CD14-positive monocyte (primary cell): Measurements from ENCODE around the gene TSEN34. TPM values are rescaled to one million over a fixed set of nuclear protein-coding genes. Genes with fewer than 3 reads are reported as not detected.

Source experiments
- DNase-seq, 3 donors: peaks; one replicate each; pipeline ENCODE4 v3.0.0-alpha.2; 2011 to 2022
- H2AFZ ChIP-seq: 2 replicates; pipeline ENCODE4 v1.6.0; 2012; ENCODE audit warnings: mild to moderate bottlenecking, low read depth, low read length, inconsistent platforms; ENCODE audit not compliant: insufficient read depth, poor library complexity, severe bottlenecking
- H3K27ac ChIP-seq, 2 donors: 1 replicate in 1 of 2; 2 replicates in 1 of 2; pipeline ENCODE4 v1.5.1; 2012 to 2013; ENCODE audit warnings: low read length in 2 of 2, control low read depth in 1 of 2, inconsistent platforms in 1 of 2, low read depth in 1 of 2, mild to moderate bottlenecking in 1 of 2
- H3K27me3 ChIP-seq, 2 donors: one replicate each; pipeline versions ENCODE4 v1.6.0 to v1.6.1; 2011 to 2013; ENCODE audit warnings: low read length in 2 of 2; ENCODE audit not compliant: control insufficient read depth in 2 of 2, insufficient read depth in 2 of 2
- H3K36me3 ChIP-seq, 2 donors: replicated peaks in 1 of 2; 1 replicate in 1 of 2; 2 replicates in 1 of 2; pipeline versions ENCODE4 v1.5.1 to v1.6.1; 2012 to 2013; ENCODE audit warnings: low read length in 2 of 2, control low read depth in 1 of 2, inconsistent platforms in 1 of 2, mild to moderate bottlenecking in 1 of 2; ENCODE audit not compliant: insufficient read depth in 2 of 2, control insufficient read depth in 1 of 2
- H3K4me1 ChIP-seq, 2 donors: 1 replicate in 1 of 2; 2 replicates in 1 of 2; pipeline versions ENCODE4 v1.5.1 to v1.6.1; 2012 to 2013; ENCODE audit warnings: low read length in 2 of 2, control low read depth in 1 of 2, inconsistent platforms in 1 of 2, mild to moderate bottlenecking in 1 of 2, moderate library complexity in 1 of 2; ENCODE audit not compliant: insufficient read depth in 2 of 2, control insufficient read depth in 1 of 2
- H3K4me2 ChIP-seq: replicated peaks from 2 replicates; pipeline ENCODE3; 2012; ENCODE audit warnings: low read length, moderate library complexity, mild to moderate bottlenecking; ENCODE audit not compliant: poor library complexity, severe bottlenecking; ENCODE audit errors: extremely low read depth
- H3K4me3 ChIP-seq, 3 experiments: fragments of 200-600 bp in 1 of 3; sonication (generic) in 1 of 3; replicated peaks in 1 of 3; 1 replicate in 2 of 3; 2 replicates in 1 of 3; pipeline ENCODE4 v1.5.1; 2011 to 2013; ENCODE audit warnings: low read length in 3 of 3, mild to moderate bottlenecking in 3 of 3, control low read depth in 2 of 3, low read depth in 2 of 3, inconsistent platforms in 1 of 3, moderate library complexity in 1 of 3
- H3K79me2 ChIP-seq: 2 replicates; pipeline ENCODE4 v1.6.0; 2012; ENCODE audit warnings: mild to moderate bottlenecking, control low read depth, inconsistent platforms, low read length, moderate library complexity; ENCODE audit not compliant: insufficient read depth
- H3K9ac ChIP-seq: 2 replicates; pipeline ENCODE4 v1.6.0; 2017; ENCODE audit warnings: low read length, mild to moderate bottlenecking; ENCODE audit not compliant: insufficient read depth, poor library complexity, severe bottlenecking
- H3K9me3 ChIP-seq, 2 donors: replicated peaks in 1 of 2; 1 replicate in 1 of 2; 2 replicates in 1 of 2; pipeline versions ENCODE4 v1.5.1 to v1.6.1; 2012 to 2013; ENCODE audit warnings: low read length in 2 of 2, control low read depth in 1 of 2; ENCODE audit not compliant: control insufficient read depth in 1 of 2, insufficient read depth in 1 of 2
- H4K20me1 ChIP-seq: 2 replicates; pipeline ENCODE4 v1.6.0; 2012; ENCODE audit warnings: mild to moderate bottlenecking, low read length, control low read depth, moderate library complexity; ENCODE audit not compliant: insufficient read depth
- H3K27ac Mint-ChIP-seq, 7 donors: one replicate each; pipeline ENCODE4 v1.8.0; 2020; ENCODE audit warnings: mild to moderate bottlenecking in 7 of 7, mixed read lengths in 7 of 7, moderate library complexity in 6 of 7, inconsistent platforms in 2 of 7
- H3K27me3 Mint-ChIP-seq, 3 donors: one replicate each; pipeline ENCODE4 v1.8.0; 2021 to 2022; ENCODE audit warnings: low read depth in 3 of 3, mild to moderate bottlenecking in 3 of 3, mixed read lengths in 3 of 3, moderate library complexity in 3 of 3, inconsistent platforms in 1 of 3
- H3K36me3 Mint-ChIP-seq, 2 donors: one replicate each; pipeline ENCODE4 v1.8.0; 2020; ENCODE audit warnings: mixed read lengths in 2 of 2, inconsistent platforms in 1 of 2, mild to moderate bottlenecking in 1 of 2
- H3K4me1 Mint-ChIP-seq: one replicate; pipeline ENCODE4 v1.8.0; 2020; ENCODE audit warnings: mild to moderate bottlenecking, mixed read lengths
- H3K4me3 Mint-ChIP-seq, 2 donors: one replicate each; pipeline ENCODE4 v1.8.0; 2020; ENCODE audit warnings: mild to moderate bottlenecking in 2 of 2, mixed read lengths in 2 of 2, moderate library complexity in 1 of 2
- H3K9me3 Mint-ChIP-seq, 7 donors: one replicate each; pipeline ENCODE4 v1.8.0; 2020 to 2022; ENCODE audit warnings: mixed read lengths in 7 of 7, mild to moderate bottlenecking in 6 of 7, moderate library complexity in 6 of 7, inconsistent platforms in 2 of 7
- WGBS: methylation state at CpG from one replicate; pipeline ENCODE4 v1.1.5; 2013; ENCODE audit warnings: missing lambda C conversion rate; ENCODE audit not compliant: insufficient coverage; 5-methylcytosine and 5-hydroxymethylcytosine counted together
- intact Hi-C, 2 donors: fragments of 100-400 bp; cut with micrococcal nuclease; formaldehyde crosslinking; loops; one replicate each; pipeline versions ENCODE4 v1.15.0 to v1.15.1; 2023
- polyA plus RNA-seq, 3 donors: library from polyadenylated mRNA; depleted of rRNA in 1 of 3; unstranded in 2 of 3; stranded (reverse) in 1 of 3; fragments of 300-500 nt in 2 of 3; fragments of >200 nt in 1 of 3; fragmentation: Illumina TruSeq in 2 of 3; gene quantifications; 1 replicate in 2 of 3; 2 replicates in 1 of 3; pipeline ENCODE4 v1.2.3, GENCODE V29; 2012 to 2021
- TF ChIP-seq, protein P1 (sequence below): fragments of 200-600 bp; IDR thresholded peaks from one replicate; pipeline ENCODE4 v1.8.0; 2022; ENCODE audit warnings: antibody characterized with exemption, mild to moderate bottlenecking

The TSEN34 gene
- polyA plus RNA-seq, 3 donors, result 59.3 to 125 (median 109) TPM

DNA sequence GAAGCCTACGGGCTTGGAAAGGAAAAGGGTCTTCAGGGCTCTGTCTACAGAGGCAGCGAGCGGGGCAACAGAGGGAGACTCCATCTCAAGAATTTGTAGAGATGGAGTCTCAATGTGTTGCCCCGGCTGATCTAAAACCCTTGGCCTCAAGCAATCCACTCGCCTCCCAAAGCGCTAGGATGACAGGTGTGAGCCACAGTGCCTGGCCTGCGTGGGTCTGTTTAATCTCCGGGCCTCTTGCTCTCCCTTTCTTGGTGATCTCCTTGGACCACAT is 17.6 kb downstream of the TSEN34 start:
- no peaks in the 10 kb centered on the region for H3K27me3 ChIP-seq
- peak overlapping the region; percentile 97 to 100 for H3K27ac ChIP-seq
- Mint-ChIP-seq H3K4me1 (peaks cover 89% of the 10 kb centered on the region), H3K27me3 (peaks cover 0 to 11% (median 2%) of the 10 kb centered on the region in 3 donors), H3K9me3 (peaks cover 0 to 4% (median 0%) of the 10 kb centered on the region in 7 donors), H3K27ac (peak overlapping the region; percentile 99 to 100 (median 100)), H3K4me3 (peak overlapping the region; percentile 86 to 100), H3K36me3 (peaks cover 66 to 74% of the 10 kb centered on the region in 2 donors)
- intact Hi-C loops, result loop anchor here (2.0 to 5.0 kb wide), 2 partner anchors 22 to 164 kb away; no protein-coding TSS in a partner anchor
- DNase-seq, result no peak
- H3K36me3 ChIP-seq, result peaks cover 38 to 40% of the 10 kb centered on the region in 2 donors
- WGBS, result 50% methylated on average over 4 of the region's 8 CpGs
- H2AFZ ChIP-seq, result no peak overlapping the region
- H3K4me3 ChIP-seq, result peak overlapping the region in 2 of 3 experiments; percentile 4 to 58
- H3K9ac ChIP-seq, result peak overlapping the region; percentile 81
- peak overlapping the region; percentile 48 for H3K4me2 ChIP-seq
- H4K20me1 ChIP-seq, result peaks cover 27% of the 10 kb centered on the region
- TF ChIP-seq, protein P1, sequence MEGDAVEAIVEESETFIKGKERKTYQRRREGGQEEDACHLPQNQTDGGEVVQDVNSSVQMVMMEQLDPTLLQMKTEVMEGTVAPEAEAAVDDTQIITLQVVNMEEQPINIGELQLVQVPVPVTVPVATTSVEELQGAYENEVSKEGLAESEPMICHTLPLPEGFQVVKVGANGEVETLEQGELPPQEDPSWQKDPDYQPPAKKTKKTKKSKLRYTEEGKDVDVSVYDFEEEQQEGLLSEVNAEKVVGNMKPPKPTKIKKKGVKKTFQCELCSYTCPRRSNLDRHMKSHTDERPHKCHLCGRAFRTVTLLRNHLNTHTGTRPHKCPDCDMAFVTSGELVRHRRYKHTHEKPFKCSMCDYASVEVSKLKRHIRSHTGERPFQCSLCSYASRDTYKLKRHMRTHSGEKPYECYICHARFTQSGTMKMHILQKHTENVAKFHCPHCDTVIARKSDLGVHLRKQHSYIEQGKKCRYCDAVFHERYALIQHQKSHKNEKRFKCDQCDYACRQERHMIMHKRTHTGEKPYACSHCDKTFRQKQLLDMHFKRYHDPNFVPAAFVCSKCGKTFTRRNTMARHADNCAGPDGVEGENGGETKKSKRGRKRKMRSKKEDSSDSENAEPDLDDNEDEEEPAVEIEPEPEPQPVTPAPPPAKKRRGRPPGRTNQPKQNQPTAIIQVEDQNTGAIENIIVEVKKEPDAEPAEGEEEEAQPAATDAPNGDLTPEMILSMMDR, result no peak
- peaks cover 79% of the 10 kb centered on the region for H3K79me2 ChIP-seq
- no peaks in the 10 kb centered on the region for H3K9me3 ChIP-seq
- peaks cover 80 to 87% of the 10 kb centered on the region in 2 donors for H3K4me1 ChIP-seq

DNA sequence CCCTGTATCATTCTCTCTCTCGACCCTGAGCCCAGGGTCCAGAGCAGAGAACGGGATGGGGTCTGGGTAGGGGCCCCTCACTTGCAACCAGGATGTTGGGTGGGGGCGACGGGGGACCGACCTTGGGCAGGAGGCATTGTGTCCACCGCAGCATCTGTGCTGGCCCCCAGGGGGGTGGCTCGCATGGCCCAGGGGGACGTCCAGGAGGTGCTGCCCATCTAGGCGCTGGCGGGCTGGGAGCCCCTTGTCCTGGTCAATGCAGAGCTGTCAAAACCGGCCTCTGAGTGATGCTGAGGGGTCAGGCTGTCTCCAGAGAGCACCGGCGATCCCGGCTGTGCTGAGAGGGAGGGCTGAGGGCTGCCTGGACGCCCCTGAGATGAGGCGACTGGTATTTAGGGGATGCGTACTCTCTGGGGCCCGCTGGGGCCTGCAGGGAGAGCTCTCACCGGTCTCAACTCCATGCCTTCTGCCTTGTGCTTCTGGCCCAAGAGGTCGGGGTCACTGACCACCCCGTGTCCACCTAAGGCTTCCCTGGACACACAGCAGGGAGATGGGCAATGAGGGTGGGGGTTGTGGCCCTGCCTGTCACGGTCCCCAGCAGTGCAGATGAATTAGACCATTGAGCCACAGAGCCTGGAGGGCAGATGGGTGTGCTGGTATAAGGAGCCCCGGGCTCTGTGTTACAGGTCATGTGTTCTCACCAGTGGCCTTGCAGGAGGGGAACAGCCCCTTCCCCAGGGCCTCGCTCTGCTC is 18.1 kb downstream of the TSEN34 start:
- Mint-ChIP-seq H3K27ac (peak overlapping the region; percentile 99 to 100 (median 100)), H3K4me1 (peaks cover 87% of the 10 kb centered on the region), H3K4me3 (peak overlapping the region; percentile 68 to 88), H3K9me3 (peaks cover 0 to 4% (median 0%) of the 10 kb centered on the region in 7 donors), H3K36me3 (peaks cover 62 to 69% of the 10 kb centered on the region in 2 donors), H3K27me3 (peaks cover 0 to 12% (median 2%) of the 10 kb centered on the region in 3 donors)
- peak overlapping the region; percentile 97 to 100 for H3K27ac ChIP-seq
- H3K36me3 ChIP-seq, result peaks cover 33 to 35% of the 10 kb centered on the region in 2 donors
- H2AFZ ChIP-seq, result no peak overlapping the region
- H3K9me3 ChIP-seq, result no peaks in the 10 kb centered on the region
- no peaks in the 10 kb centered on the region for H3K27me3 ChIP-seq
- intact Hi-C loops, result loop anchor here (2.0 to 5.0 kb wide), 2 partner anchors 22 to 163 kb away; no protein-coding TSS in a partner anchor
- WGBS, result 68% methylated on average over 22 of the region's 24 CpGs
- H3K79me2 ChIP-seq, result peaks cover 74% of the 10 kb centered on the region
- peak overlapping the region; percentile 48 for H3K4me2 ChIP-seq
- DNase-seq, result no peak
- H3K4me3 ChIP-seq, result peak overlapping the region in 1 of 3 experiments; percentile 58
- peak overlapping the region; percentile 81 for H3K9ac ChIP-seq
- H4K20me1 ChIP-seq, result peaks cover 22% of the 10 kb centered on the region
- TF ChIP-seq, protein P1, result no peak
- H3K4me1 ChIP-seq, result peaks cover 75 to 82% of the 10 kb centered on the region in 2 donors
